Common myeloid progenitor, CD34-positive (primary cell): ENCODE data around the gene C9orf152.

Source experiments
- CTCF ChIA-PET: fragments of 350-600 bp; sonication (Branson Sonifier 250); formaldehyde crosslinking; loops from one replicate; lab custom pipeline; 2021; ENCODE audit warnings: antibody characterized with exemption; lab: Charles Lee
- POLR2A ChIA-PET: fragments of 350-600 bp; sonication (Branson Sonifier 250); formaldehyde crosslinking; loops from one replicate; lab custom pipeline; 2021; ENCODE audit warnings: antibody characterized with exemption; lab: Charles Lee
- DNase-seq, 3 donors: peaks; one replicate each; pipeline versions ENCODE4 v3.0.0 to v3.0.0-alpha.2; 2013
- H3K27ac ChIP-seq, 2 experiments: 1 replicate in 1 of 2; 2 replicates in 1 of 2; pipeline ENCODE4 v1.7.0; 2013; ENCODE audit warnings: inconsistent platforms in 2 of 2, low read length in 2 of 2, mild to moderate bottlenecking in 2 of 2, low read depth in 1 of 2, moderate library complexity in 1 of 2; ENCODE audit not compliant: severe bottlenecking in 2 of 2, insufficient read depth in 1 of 2, poor library complexity in 1 of 2
- H3K27me3 ChIP-seq, 5 experiments: replicated peaks in 2 of 5; 1 replicate in 3 of 5; 2 replicates in 2 of 5; pipeline versions ENCODE4 v1.6.1 to v1.7.0; 2013; ENCODE audit warnings: low read length in 4 of 5, mild to moderate bottlenecking in 2 of 5, moderate library complexity in 2 of 5, inconsistent platforms in 1 of 5; ENCODE audit not compliant: insufficient read depth in 5 of 5, control insufficient read depth in 4 of 5
- H3K36me3 ChIP-seq, 4 experiments: 1 replicate in 2 of 4; 2 replicates in 2 of 4; pipeline versions ENCODE4 v1.6.1 to v1.7.0; 2013; ENCODE audit warnings: low read length in 3 of 4, control low read depth in 1 of 4, mild to moderate bottlenecking in 1 of 4; ENCODE audit not compliant: control insufficient read depth in 4 of 4, insufficient read depth in 4 of 4
- H3K4me1 ChIP-seq, 4 experiments: 1 replicate in 3 of 4; 2 replicates in 1 of 4; pipeline versions ENCODE4 v1.6.1 to v1.7.1; 2013; ENCODE audit warnings: low read length in 3 of 4, mild to moderate bottlenecking in 3 of 4, control low read depth in 1 of 4, inconsistent platforms in 1 of 4, moderate library complexity in 1 of 4; ENCODE audit not compliant: control insufficient read depth in 4 of 4, insufficient read depth in 4 of 4; ENCODE audit errors: control extremely low read depth in 1 of 4
- H3K4me3 ChIP-seq, 7 experiments: 1 replicate in 4 of 7; 2 replicates in 3 of 7; pipeline versions ENCODE4 v1.5.1 to v1.7.0; 2013; ENCODE audit warnings: mild to moderate bottlenecking in 7 of 7, low read length in 6 of 7, moderate library complexity in 6 of 7, inconsistent platforms in 2 of 7, low read depth in 2 of 7, control low read depth in 1 of 7; ENCODE audit not compliant: insufficient read depth in 4 of 7, control insufficient read depth in 1 of 7; ENCODE audit errors: extremely low read depth in 1 of 7
- H3K9me3 ChIP-seq, 5 experiments: 1 replicate in 4 of 5; 2 replicates in 1 of 5; pipeline versions ENCODE4 v1.6.1 to v1.7.1; 2013; ENCODE audit warnings: low read length in 4 of 5, mild to moderate bottlenecking in 2 of 5, inconsistent platforms in 1 of 5, low read depth in 1 of 5, moderate library complexity in 1 of 5; ENCODE audit not compliant: control insufficient read depth in 4 of 5, insufficient read depth in 2 of 5; ENCODE audit errors: control extremely low read depth in 1 of 5
- WGBS: methylation state at CpG from one replicate; pipeline ENCODE4 v1.1.5; 2013; ENCODE audit not compliant: insufficient coverage; 5-methylcytosine and 5-hydroxymethylcytosine counted together

Gene C9orf152

DNA sequence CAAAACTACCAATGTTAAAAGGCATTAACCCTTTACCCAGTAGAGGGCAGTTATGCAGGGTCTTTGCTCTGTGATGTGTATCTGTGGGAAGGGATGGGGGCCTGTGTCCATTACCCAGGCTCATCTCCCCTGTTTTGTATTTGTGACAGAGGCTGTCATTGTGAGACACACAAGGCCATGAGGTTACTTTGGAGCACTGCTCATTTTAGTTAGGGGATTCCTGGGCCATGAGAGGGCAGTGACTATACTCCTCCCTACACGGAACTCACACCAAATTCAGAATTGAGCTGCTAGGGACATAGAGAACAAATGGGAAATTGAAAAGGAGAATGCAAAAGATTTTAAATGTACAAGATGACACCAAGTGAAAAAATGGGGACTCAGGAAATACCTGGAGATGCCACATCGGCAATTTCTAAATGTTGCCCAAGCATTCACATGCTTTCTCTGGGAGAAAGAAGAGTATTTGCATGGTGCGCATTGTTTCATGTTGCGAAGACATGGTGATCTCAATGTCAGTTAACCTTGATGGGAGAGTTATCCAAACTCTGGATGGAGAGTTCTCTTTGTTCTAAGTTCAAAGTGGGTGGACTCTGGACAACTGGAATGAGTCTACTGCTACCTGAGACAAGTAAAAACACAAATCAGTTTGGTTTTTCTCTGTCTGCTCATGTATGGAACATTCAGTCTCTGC is 32.5 kb downstream of the C9orf152 start:
- CTCF ChIA-PET = interaction anchor here (1.3 to 1.7 kb wide), 2 partner anchors 9 to 12 kb away, joined by 3 to 6 read pairs; no protein-coding TSS in a partner anchor
- H3K27me3 ChIP-seq = no peaks in the 10 kb centered on the region
- H3K9me3 ChIP-seq = no peaks in the 10 kb centered on the region
- H3K4me1 ChIP-seq = peaks cover 5 to 21% (median 19%) of the 10 kb centered on the region in 4 experiments
- no peak overlapping the region for H3K27ac ChIP-seq
- H3K4me3 ChIP-seq = no peak overlapping the region
- no peaks in the 10 kb centered on the region for H3K36me3 ChIP-seq
- 97% methylated on average over 3 of the region's 4 CpGs for WGBS
- POLR2A ChIA-PET = no interaction called here
- DNase-seq = no peak

DNA sequence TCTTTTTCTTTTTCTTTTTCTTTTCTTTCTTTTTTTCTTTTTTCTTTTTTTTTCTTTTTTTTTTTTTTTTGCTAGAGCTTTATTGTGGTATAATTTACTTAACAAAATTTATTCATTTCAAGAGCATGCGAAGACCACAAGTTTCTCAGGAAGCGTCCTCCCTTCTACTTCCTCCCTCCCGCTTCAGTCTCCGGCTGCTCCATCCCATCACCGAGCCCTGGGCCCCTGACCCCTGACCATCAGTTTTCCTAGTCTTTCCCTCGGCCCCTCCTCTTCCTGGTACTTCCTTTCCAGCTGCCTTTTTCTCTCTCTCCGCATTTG is 34.7 kb downstream of the C9orf152 start:
- H3K9me3 ChIP-seq = no peaks in the 10 kb centered on the region
- H3K36me3 ChIP-seq = peaks cover 0 to 2% (median 0%) of the 10 kb centered on the region in 4 experiments
- ChIA-PET CTCF (interaction anchor here (0.8 to 3.1 kb wide), 3 partner anchors 10 to 46 kb away, joined by 3 to 17 read pairs (median 3); no protein-coding TSS in a partner anchor), POLR2A (no interaction called here)
- H3K4me1 ChIP-seq = peaks cover 5 to 21% (median 17%) of the 10 kb centered on the region in 4 experiments
- no peak overlapping the region for H3K27ac ChIP-seq
- H3K4me3 ChIP-seq = peak overlapping the region in 1 of 7 experiments; percentile 41
- H3K27me3 ChIP-seq = no peaks in the 10 kb centered on the region
- DNase-seq = peak in 1 of 3 donors; percentile 28
- WGBS = 0% methylated on average over 4 of the region's 7 CpGs

DNA sequence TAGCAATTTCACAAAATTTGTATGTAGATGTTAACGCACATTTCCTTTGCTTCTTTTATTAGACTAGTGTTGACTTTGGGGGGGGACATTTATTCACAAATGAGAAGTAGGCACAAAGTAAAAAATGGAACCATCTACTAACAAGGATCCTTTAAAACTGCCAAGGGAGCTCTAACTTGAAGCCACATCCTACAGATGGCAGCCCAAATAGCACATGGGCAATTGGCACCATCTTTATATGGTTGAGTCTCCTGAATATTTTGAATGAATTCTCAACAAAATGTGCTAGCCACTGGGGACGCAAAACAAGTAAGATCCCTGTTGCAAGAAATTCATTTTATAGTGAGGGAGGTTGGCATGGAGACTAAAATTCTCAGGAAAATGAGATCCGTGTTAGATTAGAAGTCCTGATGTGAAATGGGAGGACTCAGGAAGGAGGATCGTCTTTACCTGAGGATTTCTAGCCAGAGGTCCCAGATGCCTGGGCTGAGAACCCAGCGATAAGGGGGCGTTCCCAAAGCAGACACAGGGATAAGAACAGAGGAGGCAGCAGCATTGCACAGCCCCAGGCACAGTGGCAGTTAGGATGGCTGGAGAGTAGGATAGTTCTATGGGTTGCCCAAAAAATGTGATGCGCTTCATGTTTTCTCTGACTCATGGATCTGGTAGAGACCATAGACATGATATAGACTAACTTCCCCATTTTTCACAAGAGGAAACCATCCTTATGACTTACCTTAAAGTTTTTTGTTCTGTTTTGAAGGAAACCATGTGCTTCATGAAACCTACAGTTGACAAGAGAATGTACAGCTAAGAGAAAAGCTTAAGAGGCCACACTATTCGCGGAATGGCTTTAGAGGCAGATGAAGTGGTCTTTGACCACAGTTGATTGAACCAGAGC is 37.4 kb downstream of the C9orf152 start:
- CTCF ChIA-PET = interaction anchor here (1.0 kb wide), 1 partner anchor 13 kb away, joined by 3 read pairs; no protein-coding TSS in a partner anchor
- H3K4me1 ChIP-seq = peaks cover 5 to 21% (median 17%) of the 10 kb centered on the region in 4 experiments
- H3K27me3 ChIP-seq = no peaks in the 10 kb centered on the region
- 97% methylated on average over 7 of the region's 9 CpGs for whole genome bisulfite sequencing
- no peaks in the 10 kb centered on the region for H3K9me3 ChIP-seq
- H3K4me3 ChIP-seq = no peak overlapping the region
- H3K27ac ChIP-seq = no peak overlapping the region
- POLR2A ChIA-PET = no interaction called here
- DNase-seq = peak in 2 of 3 donors; percentile 53 to 65
- H3K36me3 ChIP-seq = peaks cover 0 to 3% (median 0%) of the 10 kb centered on the region in 4 experiments

DNA sequence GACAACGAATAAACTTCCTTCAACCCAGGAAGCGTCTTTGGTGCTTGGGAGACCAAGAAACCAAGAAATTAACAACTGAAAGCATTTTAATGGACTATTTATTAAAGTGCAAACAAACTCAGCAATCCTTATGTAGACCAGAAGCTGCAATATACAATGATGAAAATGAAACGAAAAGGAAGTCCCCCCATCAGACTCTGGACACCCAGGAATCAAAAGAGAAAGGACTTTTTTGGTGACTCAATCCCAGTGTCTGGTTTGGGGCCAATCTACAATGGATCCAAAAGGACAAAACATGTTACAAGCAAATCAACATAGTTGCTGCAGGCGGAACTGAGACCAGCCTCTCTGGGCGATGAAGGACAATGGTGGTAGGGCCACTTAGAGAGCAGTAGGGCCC is 39.5 kb downstream of the C9orf152 start:
- Histone ChIP-seq H3K4me3 (no peak overlapping the region), H3K27ac (no peak overlapping the region), H3K36me3 (peaks cover 0 to 3% (median under 1%) of the 10 kb centered on the region in 4 experiments), H3K4me1 (peaks cover 5 to 19% (median 14%) of the 10 kb centered on the region in 4 experiments), H3K9me3 (no peaks in the 10 kb centered on the region), H3K27me3 (no peaks in the 10 kb centered on the region)
- 87% methylated on average over 5 of the region's 5 CpGs for WGBS
- POLR2A ChIA-PET = no interaction called here
- DNase-seq = peak in 2 of 3 donors; percentile 20 to 21
- CTCF ChIA-PET = no interaction called here

DNA sequence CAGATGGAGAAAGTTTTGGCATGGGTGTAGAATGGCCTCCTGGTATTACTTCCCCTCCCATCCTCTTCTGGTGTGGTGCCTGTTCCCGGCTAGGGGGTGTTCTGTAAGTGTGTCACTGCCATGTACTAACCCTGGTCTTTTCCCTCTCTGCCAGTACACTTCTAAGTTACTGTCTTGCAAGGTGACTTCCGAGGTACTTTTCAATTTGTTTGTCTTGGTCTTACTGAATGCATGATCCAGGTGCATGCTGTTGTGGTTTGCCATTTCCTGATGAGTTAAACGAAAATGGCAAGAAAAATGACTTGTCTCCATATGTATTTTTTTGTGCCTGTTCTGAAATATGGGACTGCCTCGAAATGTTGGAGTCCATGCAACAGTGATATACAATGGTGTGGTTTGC is 46.0 kb downstream of the C9orf152 start:
- ChIA-PET CTCF (no interaction called here), POLR2A (no interaction called here)
- no peak overlapping the region for H3K4me3 ChIP-seq
- peaks cover 22 to 47% (median 34%) of the 10 kb centered on the region in 4 experiments for H3K4me1 ChIP-seq
- H3K27me3 ChIP-seq = no peaks in the 10 kb centered on the region
- no peak overlapping the region for H3K27ac ChIP-seq
- DNase-seq = peak in 1 of 3 donors; percentile 18
- peaks cover 0 to 3% (median 0%) of the 10 kb centered on the region in 5 experiments for H3K9me3 ChIP-seq
- H3K36me3 ChIP-seq = peaks cover 0 to 6% (median 3%) of the 10 kb centered on the region in 4 experiments
- 50% methylated on average over 1 of the region's 4 CpGs for WGBS

DNA sequence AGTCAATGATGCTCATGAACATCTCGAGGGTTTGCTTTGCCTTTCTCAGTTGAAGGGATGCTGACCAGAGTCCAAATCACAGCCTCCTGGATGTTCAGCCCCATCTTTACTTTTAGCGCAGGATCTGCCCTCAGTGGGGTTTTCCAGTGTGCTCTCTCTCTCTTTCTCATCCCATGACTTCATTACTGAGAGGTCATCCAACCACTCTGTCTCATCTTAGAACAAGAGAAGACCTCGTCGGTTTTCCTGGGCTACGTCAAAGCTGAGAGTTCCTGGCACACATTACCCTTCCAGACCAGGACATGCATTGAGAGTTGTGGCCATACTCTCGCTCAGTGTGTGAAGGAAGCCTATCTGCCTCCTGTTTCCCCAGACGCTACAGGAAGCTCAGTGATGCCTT is 47.3 kb downstream of the C9orf152 start:
- peaks cover 31 to 60% (median 47%) of the 10 kb centered on the region in 4 experiments for H3K4me1 ChIP-seq
- POLR2A ChIA-PET = no interaction called here
- no peaks in the 10 kb centered on the region for H3K27me3 ChIP-seq
- WGBS = 91% methylated on average over 7 of the region's 7 CpGs
- H3K9me3 ChIP-seq = peaks cover 0 to 3% (median 0%) of the 10 kb centered on the region in 5 experiments
- H3K27ac ChIP-seq = no peak overlapping the region
- peaks cover 0 to 6% (median 3%) of the 10 kb centered on the region in 4 experiments for H3K36me3 ChIP-seq
- CTCF ChIA-PET = no interaction called here
- DNase-seq = no peak
- H3K4me3 ChIP-seq = no peak overlapping the region
